ENCODE data around the gene RPL7L1. TPM values are rescaled to one million over a fixed set of nuclear protein-coding genes. Genes with fewer than 3 reads are reported as not detected.

Gene RPL7L1
- total RNA-seq, 1 donor from 2014 or later = 80.2 TPM

DNA sequence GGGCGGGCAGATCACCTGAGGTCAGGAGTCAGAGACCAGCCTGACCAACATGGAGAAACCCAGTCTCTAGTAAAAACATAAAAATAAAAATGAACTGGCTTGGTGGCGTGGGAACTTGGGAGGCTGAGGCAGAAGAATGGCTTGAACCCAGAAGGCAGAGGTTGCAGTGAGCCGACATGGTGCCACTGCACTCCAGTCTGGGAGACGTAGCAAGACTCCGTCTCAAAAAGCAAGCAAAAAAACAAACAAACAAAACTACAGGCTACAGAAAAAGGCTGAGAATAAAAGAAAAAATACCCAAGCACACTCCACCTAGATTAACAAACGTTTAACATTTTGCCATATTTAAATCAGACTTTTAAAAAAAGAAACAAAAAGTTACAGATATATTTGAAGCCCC, 42.4 kb downstream of the RPL7L1 start:
- TF ChIP-seq, protein P1, sequence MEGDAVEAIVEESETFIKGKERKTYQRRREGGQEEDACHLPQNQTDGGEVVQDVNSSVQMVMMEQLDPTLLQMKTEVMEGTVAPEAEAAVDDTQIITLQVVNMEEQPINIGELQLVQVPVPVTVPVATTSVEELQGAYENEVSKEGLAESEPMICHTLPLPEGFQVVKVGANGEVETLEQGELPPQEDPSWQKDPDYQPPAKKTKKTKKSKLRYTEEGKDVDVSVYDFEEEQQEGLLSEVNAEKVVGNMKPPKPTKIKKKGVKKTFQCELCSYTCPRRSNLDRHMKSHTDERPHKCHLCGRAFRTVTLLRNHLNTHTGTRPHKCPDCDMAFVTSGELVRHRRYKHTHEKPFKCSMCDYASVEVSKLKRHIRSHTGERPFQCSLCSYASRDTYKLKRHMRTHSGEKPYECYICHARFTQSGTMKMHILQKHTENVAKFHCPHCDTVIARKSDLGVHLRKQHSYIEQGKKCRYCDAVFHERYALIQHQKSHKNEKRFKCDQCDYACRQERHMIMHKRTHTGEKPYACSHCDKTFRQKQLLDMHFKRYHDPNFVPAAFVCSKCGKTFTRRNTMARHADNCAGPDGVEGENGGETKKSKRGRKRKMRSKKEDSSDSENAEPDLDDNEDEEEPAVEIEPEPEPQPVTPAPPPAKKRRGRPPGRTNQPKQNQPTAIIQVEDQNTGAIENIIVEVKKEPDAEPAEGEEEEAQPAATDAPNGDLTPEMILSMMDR (IDR thresholded peaks at IDR 0.05; ENCODE audit: partially characterized antibody, unreplicated experiment) = no peak
- Mint-ChIP-seq H3K36me3 (ENCODE audit: unreplicated experiment) (no peaks in the 10 kb centered on the region), H3K4me1 (ENCODE audit: low read depth, unreplicated experiment) (no peaks in the 10 kb centered on the region), H3K4me3 (ENCODE audit: unreplicated experiment) (no peak overlapping the region), H3K27me3 (ENCODE audit: unreplicated experiment) (peaks cover 2% of the 10 kb centered on the region), H3K27ac (ENCODE audit: unreplicated experiment) (no peak overlapping the region), H3K9me3 (ENCODE audit: unreplicated experiment) (no peaks in the 10 kb centered on the region)
- DNase-seq = no peak

DNA sequence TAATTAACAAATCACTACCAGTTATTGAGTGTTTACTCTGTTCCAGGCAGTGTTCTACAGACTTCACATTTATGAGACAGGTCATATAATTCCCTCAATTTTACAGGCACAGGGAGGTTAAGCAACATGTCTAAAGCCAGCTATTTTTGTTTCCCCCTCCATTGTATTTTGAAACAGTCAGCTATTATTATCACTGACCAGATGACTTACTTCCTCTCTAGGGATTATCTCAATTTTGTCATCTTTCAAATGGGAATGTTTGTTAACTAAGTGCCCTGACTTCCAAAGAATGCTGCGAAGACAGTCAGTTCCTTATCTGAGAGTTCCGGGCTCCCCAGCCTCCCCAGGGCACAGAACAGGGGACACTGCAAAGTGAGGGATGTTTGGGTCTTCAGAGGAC, 44.2 kb downstream of the RPL7L1 start:
- H3K4me3 Mint-ChIP-seq (ENCODE audit: unreplicated experiment) = no peak overlapping the region
- DNase-seq = no peak
- H3K36me3 Mint-ChIP-seq (ENCODE audit: unreplicated experiment) = no peaks in the 10 kb centered on the region
- H3K27me3 Mint-ChIP-seq (ENCODE audit: unreplicated experiment) = peaks cover 2% of the 10 kb centered on the region
- no peaks in the 10 kb centered on the region for H3K9me3 Mint-ChIP-seq (ENCODE audit: unreplicated experiment)
- TF ChIP-seq, protein P1 (IDR thresholded peaks at IDR 0.05; ENCODE audit: partially characterized antibody, unreplicated experiment) = no peak
- no peak overlapping the region for H3K27ac Mint-ChIP-seq (ENCODE audit: unreplicated experiment)
- no peaks in the 10 kb centered on the region for H3K4me1 Mint-ChIP-seq (ENCODE audit: low read depth, unreplicated experiment)

DNA sequence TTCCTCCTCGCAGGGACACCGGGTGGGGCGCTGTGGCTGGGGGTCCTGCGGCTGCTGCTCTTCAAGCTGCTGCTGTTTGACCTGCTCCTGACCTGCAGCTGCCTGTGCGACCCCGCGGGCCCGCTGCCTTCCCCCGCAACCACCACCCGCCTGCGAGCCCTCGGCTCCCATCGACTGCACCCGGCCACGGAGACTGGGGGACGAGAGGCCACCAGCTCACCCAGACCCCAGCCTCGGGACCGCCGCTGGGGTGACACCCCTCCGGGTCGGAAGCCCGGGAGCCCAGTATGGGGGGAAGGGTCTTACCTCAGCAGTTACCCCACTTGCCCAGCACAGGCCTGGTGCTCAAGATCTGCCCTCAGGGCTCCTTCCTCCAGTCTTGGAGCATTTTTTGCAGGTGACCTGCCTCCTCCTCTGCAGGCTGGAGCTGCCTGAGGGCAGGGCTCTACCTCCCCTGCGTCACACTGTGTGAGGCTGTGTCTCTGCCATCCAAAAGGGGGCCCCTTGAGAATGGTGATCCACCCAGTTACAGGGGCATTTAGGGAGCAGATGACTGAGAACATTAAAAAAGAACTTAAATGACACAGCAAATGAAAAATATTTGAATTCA, 45.9 kb downstream of the RPL7L1 start:
- Mint-ChIP-seq H3K36me3 (ENCODE audit: unreplicated experiment) (no peaks in the 10 kb centered on the region), H3K4me1 (ENCODE audit: low read depth, unreplicated experiment) (peaks cover 3% of the 10 kb centered on the region), H3K27me3 (ENCODE audit: unreplicated experiment) (peaks cover 5% of the 10 kb centered on the region), H3K9me3 (ENCODE audit: unreplicated experiment) (peaks cover 2% of the 10 kb centered on the region), H3K4me3 (ENCODE audit: unreplicated experiment) (no peak overlapping the region), H3K27ac (ENCODE audit: unreplicated experiment) (no peak overlapping the region)
- TF ChIP-seq, protein P1 (IDR thresholded peaks at IDR 0.05; ENCODE audit: partially characterized antibody, unreplicated experiment) = no peak
- DNase-seq = no peak

DNA sequence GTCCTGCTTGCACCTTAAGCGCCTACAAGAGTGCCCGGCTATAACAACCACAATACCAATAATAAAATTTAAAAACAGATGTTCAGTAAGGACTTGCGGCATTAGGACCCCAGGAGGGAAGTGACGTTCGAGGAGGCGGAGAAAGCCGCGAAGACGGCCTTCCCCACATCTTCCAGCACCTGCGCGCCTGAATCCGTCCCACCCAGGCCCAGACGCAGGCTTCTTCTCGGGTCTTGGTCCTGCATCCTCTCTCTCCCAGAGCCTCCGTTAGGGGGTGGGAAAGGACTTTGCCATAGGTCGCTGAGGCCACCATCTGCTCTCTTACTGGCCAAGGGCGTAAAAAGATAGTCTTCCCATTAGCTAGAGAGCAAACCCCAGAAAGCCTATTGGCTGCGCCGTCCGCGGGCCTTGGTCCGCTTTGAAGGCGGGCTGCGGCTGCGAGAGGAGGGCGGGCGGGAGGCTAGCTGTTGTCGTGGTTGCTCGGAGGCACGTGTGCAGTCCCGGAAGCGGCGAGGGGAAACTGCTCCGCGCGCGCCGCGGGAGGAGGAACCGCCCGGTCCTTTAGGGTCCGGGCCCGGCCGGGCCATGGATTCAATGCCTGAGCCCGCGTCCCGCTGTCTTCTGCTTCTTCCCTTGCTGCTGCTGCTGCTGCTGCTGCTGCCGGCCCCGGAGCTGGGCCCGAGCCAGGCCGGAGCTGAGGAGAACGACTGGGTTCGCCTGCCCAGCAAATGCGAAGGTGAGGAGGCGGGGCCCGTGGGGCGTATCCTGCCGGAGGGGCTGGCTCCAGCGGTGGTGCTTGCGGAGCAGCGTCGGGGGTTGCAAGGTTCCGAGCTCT, 49.8 kb downstream of the RPL7L1 start, which contains the start of gene CNPY3:
TSS of gene CNPY3 (plus strand) at position 495 of the 835 bp plus-strand sequence. CDS start at position 586, 91 bp downstream.
- Mint-ChIP-seq H3K9me3 (ENCODE audit: unreplicated experiment) (peaks cover 2% of the 10 kb centered on the region), H3K27me3 (ENCODE audit: unreplicated experiment) (peaks cover 9% of the 10 kb centered on the region), H3K27ac (ENCODE audit: unreplicated experiment) (peak within 1 kb of the TSS; percentile 99), H3K36me3 (ENCODE audit: unreplicated experiment) (no peaks in the 10 kb centered on the region), H3K4me3 (ENCODE audit: unreplicated experiment) (peak within 1 kb of the TSS; percentile 98), H3K4me1 (ENCODE audit: low read depth, unreplicated experiment) (peaks cover 19% of the 10 kb centered on the region)
- TF ChIP-seq, protein P1 (IDR thresholded peaks at IDR 0.05; ENCODE audit: partially characterized antibody, unreplicated experiment) = no peak
- peak; percentile 94 for DNase-seq

Measured in glutamatergic neuron (in vitro differentiated cells).